ENCODE results near the gene CENPO. TPM values are rescaled to one million over a fixed set of nuclear protein-coding genes. Genes with fewer than 3 reads are reported as not detected.

Gene CENPO
- total and polyA plus RNA-seq, 4 experiments from 2014 or later, result 1.6 to 6.1 (median 3.6) TPM

DNA sequence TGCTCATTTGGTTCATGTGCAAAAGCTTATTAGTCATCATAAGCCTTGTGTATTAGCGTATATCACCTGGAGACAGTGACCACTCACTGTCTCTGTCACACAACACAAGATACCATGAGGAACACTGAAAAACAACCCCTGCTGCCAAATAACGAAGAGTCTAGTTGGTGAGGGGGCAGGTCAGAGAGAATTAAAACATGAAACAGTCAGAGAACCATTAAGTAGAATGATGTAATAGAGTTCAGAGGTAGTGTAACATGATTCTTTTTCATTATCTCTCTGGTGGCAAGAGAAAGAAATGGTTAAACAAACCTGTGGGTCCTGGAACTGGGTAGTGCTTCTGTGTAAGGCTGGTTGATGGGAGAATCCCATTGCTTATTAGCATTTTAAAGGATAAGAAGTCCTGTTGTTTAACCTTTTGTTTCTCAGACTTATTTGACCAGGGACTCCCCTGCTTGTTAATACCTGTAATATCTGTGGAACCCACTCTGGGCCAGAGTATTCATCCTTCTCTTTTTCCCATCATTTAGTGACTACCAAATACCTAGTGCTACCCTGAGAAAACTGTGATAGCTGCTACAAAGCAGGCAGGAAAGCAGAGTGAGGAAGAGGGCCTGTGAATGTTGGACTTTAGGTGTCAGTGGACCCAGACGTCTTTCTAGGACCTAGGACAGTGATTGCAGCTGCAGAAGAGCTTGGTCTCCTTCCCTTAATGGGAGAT lies 38.1 kb upstream of the CENPO start:
- Mint-ChIP-seq H3K4me3 (no peak overlapping the region), H3K4me1 (peaks cover 0 to 2% (median 0%) of the 10 kb centered on the region in 4 donors), H3K27ac (peak overlapping the region in 1 of 7 donors; percentile 13), H3K9me3 (no peaks in the 10 kb centered on the region), H3K27me3 (no peaks in the 10 kb centered on the region), H3K36me3 (peaks cover 22 to 30% of the 10 kb centered on the region in 2 donors)
- POLR2A ChIA-PET (ENCODE audit: partially characterized antibody), result no interaction called here
- DNase-seq, result no peak
- H3K4me3 ChIP-seq (ENCODE audit: low read length in 2 of 2), result no peak overlapping the region
- intact Hi-C loops (cut with micrococcal nuclease), result no loop called here
- H3K27ac ChIP-seq (ENCODE audit: low read depth, low read length), result no peak overlapping the region
- no peaks in the 10 kb centered on the region for H3K4me1 ChIP-seq (ENCODE audit: insufficient read depth, low read length)
- CTCF ChIA-PET (ENCODE audit: partially characterized antibody), result no interaction called here
- H3K27me3 ChIP-seq (ENCODE audit: insufficient read depth, low read length), result no peaks in the 10 kb centered on the region
- H3K9me3 ChIP-seq (ENCODE audit: control insufficient read depth in 1 of 2, low read length in 2 of 2), result no peaks in the 10 kb centered on the region
- H3K36me3 ChIP-seq (ENCODE audit: insufficient read depth, low read length), result peaks cover 10% of the 10 kb centered on the region

DNA sequence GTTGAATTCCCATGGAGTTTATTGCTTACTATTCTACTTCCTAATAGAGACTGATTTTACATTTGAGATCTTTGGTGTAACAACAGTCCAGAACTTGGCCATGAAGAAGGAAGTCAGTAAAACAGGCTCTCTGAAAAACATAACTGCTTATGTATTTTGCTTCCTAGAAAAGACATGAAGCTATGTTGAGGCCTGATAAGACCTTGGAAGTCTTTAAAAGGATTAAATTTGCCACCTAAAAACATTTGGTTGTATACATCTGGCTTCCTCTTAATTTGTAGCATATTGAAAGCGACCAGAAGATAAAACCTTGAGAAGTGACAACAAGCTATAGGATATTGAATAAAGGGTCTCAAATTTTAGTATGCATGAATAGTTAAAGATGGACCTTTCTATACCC lies 36.4 kb upstream of the CENPO start:
- H3K9me3 Mint-ChIP-seq, result no peaks in the 10 kb centered on the region
- Histone ChIP-seq H3K4me3 (ENCODE audit: low read length in 2 of 2) (no peak overlapping the region), H3K27ac (ENCODE audit: low read depth, low read length) (no peak overlapping the region), H3K36me3 (ENCODE audit: insufficient read depth, low read length) (peaks cover 13% of the 10 kb centered on the region), H3K4me1 (ENCODE audit: insufficient read depth, low read length) (no peaks in the 10 kb centered on the region), H3K27me3 (ENCODE audit: insufficient read depth, low read length) (no peaks in the 10 kb centered on the region), H3K9me3 (ENCODE audit: control insufficient read depth in 1 of 2, low read length in 2 of 2) (no peaks in the 10 kb centered on the region)
- ChIA-PET POLR2A (ENCODE audit: partially characterized antibody) (interaction anchor here (1.7 kb wide), 1 partner anchor 41 kb away, joined by 3 read pairs; no protein-coding TSS in a partner anchor), CTCF (ENCODE audit: partially characterized antibody) (no interaction called here)
- intact Hi-C loops (cut with micrococcal nuclease), result no loop called here
- H3K4me3 Mint-ChIP-seq, result no peak overlapping the region
- no peak for DNase-seq
- H3K4me1 Mint-ChIP-seq, result no peaks in the 10 kb centered on the region
- no peaks in the 10 kb centered on the region for H3K27me3 Mint-ChIP-seq
- no peak overlapping the region for H3K27ac Mint-ChIP-seq
- peaks cover 14 to 34% of the 10 kb centered on the region in 2 donors for H3K36me3 Mint-ChIP-seq

DNA sequence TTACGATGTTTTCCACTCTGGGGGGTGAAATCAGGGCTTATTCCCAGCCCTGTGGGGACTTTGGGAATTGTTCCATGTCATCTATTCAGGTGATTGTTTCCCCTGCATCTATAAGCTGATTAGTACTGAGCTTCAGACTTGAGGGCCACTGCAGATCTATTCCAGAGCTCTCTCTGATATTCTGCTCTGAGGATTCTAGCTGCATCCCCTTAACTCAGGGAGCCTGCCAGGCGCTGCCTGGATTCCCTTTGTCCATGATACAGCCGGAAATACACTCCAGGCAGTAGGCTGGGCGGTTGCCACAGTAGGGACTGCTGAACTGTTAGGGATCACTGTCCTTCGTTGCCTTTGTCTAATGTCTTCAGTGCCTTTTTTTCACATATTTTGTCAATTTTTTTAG lies 31.4 kb upstream of the CENPO start:
- H3K36me3 ChIP-seq (ENCODE audit: insufficient read depth, low read length), result peaks cover 19% of the 10 kb centered on the region
- Mint-ChIP-seq H3K4me3 (no peak overlapping the region), H3K4me1 (peaks cover 0 to 4% (median 0%) of the 10 kb centered on the region in 4 donors), H3K27ac (no peak overlapping the region), H3K9me3 (no peaks in the 10 kb centered on the region), H3K27me3 (no peaks in the 10 kb centered on the region), H3K36me3 (peaks cover 32 to 60% of the 10 kb centered on the region in 2 donors)
- no peaks in the 10 kb centered on the region for H3K9me3 ChIP-seq (ENCODE audit: control insufficient read depth in 1 of 2, low read length in 2 of 2)
- no peak for DNase-seq
- H3K27me3 ChIP-seq (ENCODE audit: insufficient read depth, low read length), result no peaks in the 10 kb centered on the region
- ChIA-PET CTCF (ENCODE audit: partially characterized antibody) (no interaction called here), POLR2A (ENCODE audit: partially characterized antibody) (no interaction called here)
- intact Hi-C loops (cut with micrococcal nuclease), result no loop called here
- H3K27ac ChIP-seq (ENCODE audit: low read depth, low read length), result no peak overlapping the region
- H3K4me1 ChIP-seq (ENCODE audit: insufficient read depth, low read length), result no peaks in the 10 kb centered on the region
- H3K4me3 ChIP-seq (ENCODE audit: low read length in 2 of 2), result no peak overlapping the region

GRCh38 chr2:24762518-24762917 lies 30.7 kb upstream of the CENPO start:
- intact Hi-C loops (cut with micrococcal nuclease), result no loop called here
- POLR2A ChIA-PET (ENCODE audit: partially characterized antibody), result interaction anchor here (0.6 kb wide), 1 partner anchor 171 kb away, joined by 3 read pairs; no protein-coding TSS in a partner anchor
- H3K36me3 ChIP-seq (ENCODE audit: insufficient read depth, low read length), result peaks cover 23% of the 10 kb centered on the region
- Mint-ChIP-seq H3K27ac (no peak overlapping the region), H3K4me1 (peaks cover 0 to 4% (median 0%) of the 10 kb centered on the region in 4 donors), H3K36me3 (peaks cover 35 to 58% of the 10 kb centered on the region in 2 donors), H3K4me3 (no peak overlapping the region), H3K27me3 (no peaks in the 10 kb centered on the region), H3K9me3 (no peaks in the 10 kb centered on the region)
- DNase-seq, result no peak
- H3K4me1 ChIP-seq (ENCODE audit: insufficient read depth, low read length), result no peaks in the 10 kb centered on the region
- no peaks in the 10 kb centered on the region for H3K9me3 ChIP-seq (ENCODE audit: control insufficient read depth in 1 of 2, low read length in 2 of 2)
- no peak overlapping the region for H3K4me3 ChIP-seq (ENCODE audit: low read length in 2 of 2)
- H3K27ac ChIP-seq (ENCODE audit: low read depth, low read length), result no peak overlapping the region
- CTCF ChIA-PET (ENCODE audit: partially characterized antibody), result no interaction called here
- no peaks in the 10 kb centered on the region for H3K27me3 ChIP-seq (ENCODE audit: insufficient read depth, low read length)

GRCh38 chr2:24763843-24764242 lies 29.4 kb upstream of the CENPO start:
- H3K36me3 ChIP-seq (ENCODE audit: insufficient read depth, low read length), result peaks cover 23% of the 10 kb centered on the region
- Mint-ChIP-seq H3K4me1 (peaks cover 0 to 4% (median 0%) of the 10 kb centered on the region in 4 donors), H3K36me3 (peaks cover 35 to 62% of the 10 kb centered on the region in 2 donors), H3K27me3 (no peaks in the 10 kb centered on the region), H3K27ac (peak overlapping the region in 1 of 7 donors; percentile 62), H3K4me3 (no peak overlapping the region), H3K9me3 (no peaks in the 10 kb centered on the region)
- intact Hi-C loops (cut with micrococcal nuclease), result no loop called here
- no peak for DNase-seq
- CTCF ChIA-PET (ENCODE audit: partially characterized antibody), result no interaction called here
- POLR2A ChIA-PET (ENCODE audit: partially characterized antibody), result no interaction called here
- no peaks in the 10 kb centered on the region for H3K27me3 ChIP-seq (ENCODE audit: insufficient read depth, low read length)
- H3K4me1 ChIP-seq (ENCODE audit: insufficient read depth, low read length), result no peaks in the 10 kb centered on the region
- no peaks in the 10 kb centered on the region for H3K9me3 ChIP-seq (ENCODE audit: control insufficient read depth in 1 of 2, low read length in 2 of 2)
- H3K4me3 ChIP-seq (ENCODE audit: low read length in 2 of 2), result no peak overlapping the region
- no peak overlapping the region for H3K27ac ChIP-seq (ENCODE audit: low read depth, low read length)

DNA sequence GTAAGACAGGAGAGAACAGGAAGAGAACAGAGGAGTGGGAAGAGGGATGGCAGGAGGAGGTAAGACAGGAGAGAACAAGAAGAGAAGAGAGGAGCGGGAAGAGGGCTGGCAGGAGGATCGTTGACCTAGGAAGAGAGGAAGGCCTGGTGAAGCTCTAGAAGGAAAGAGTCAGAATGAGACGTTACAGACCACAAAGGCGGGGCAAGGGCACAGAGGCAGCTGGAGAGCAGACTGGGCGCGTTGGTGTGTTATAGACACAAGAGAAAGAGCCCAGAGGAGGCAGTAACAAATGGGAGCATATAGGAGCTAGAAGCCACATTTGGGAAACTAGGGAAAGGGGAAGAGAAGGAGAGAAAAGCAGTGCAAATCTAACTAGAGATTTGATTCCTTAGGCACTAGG lies 26.6 kb upstream of the CENPO start:
- Histone ChIP-seq H3K36me3 (ENCODE audit: insufficient read depth, low read length) (peaks cover 22% of the 10 kb centered on the region), H3K27ac (ENCODE audit: low read depth, low read length) (no peak overlapping the region), H3K27me3 (ENCODE audit: insufficient read depth, low read length) (no peaks in the 10 kb centered on the region), H3K4me3 (ENCODE audit: low read length in 2 of 2) (no peak overlapping the region), H3K9me3 (ENCODE audit: control insufficient read depth in 1 of 2, low read length in 2 of 2) (no peaks in the 10 kb centered on the region), H3K4me1 (ENCODE audit: insufficient read depth, low read length) (no peaks in the 10 kb centered on the region)
- no peaks in the 10 kb centered on the region for H3K9me3 Mint-ChIP-seq
- H3K4me3 Mint-ChIP-seq, result no peak overlapping the region
- peak overlapping the region in 5 of 7 donors; percentile 6 to 74 (median 33) for H3K27ac Mint-ChIP-seq
- CTCF ChIA-PET (ENCODE audit: partially characterized antibody), result no interaction called here
- H3K4me1 Mint-ChIP-seq, result peaks cover 0 to 4% (median 0%) of the 10 kb centered on the region in 4 donors
- DNase-seq, result no peak
- peaks cover 45 to 57% of the 10 kb centered on the region in 2 donors for H3K36me3 Mint-ChIP-seq
- POLR2A ChIA-PET (ENCODE audit: partially characterized antibody), result no interaction called here
- intact Hi-C loops (cut with micrococcal nuclease), result no loop called here
- H3K27me3 Mint-ChIP-seq, result no peaks in the 10 kb centered on the region

DNA sequence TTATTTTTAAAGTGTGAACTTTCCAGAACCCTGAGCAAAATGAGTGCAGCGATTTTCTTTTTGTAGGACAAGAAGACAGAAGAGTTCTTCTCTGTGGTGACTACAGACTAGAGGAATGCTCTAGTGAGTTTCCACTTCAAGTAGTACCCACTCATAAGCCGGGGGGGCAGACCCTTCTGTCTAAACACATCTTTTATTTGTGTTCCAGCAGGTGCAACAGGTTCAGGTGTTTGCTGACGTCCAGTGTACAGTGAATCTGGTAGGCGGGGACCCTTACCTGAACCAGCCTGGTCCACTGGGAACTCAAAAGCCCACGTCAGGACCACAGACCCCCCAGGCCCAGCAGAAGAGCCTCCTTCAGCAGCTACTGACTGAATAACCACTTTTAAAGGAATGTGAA lies 25.2 kb upstream of the CENPO start:
- Histone ChIP-seq H3K9me3 (ENCODE audit: control insufficient read depth in 1 of 2, low read length in 2 of 2) (no peaks in the 10 kb centered on the region), H3K27ac (ENCODE audit: low read depth, low read length) (no peak overlapping the region), H3K27me3 (ENCODE audit: insufficient read depth, low read length) (no peaks in the 10 kb centered on the region), H3K36me3 (ENCODE audit: insufficient read depth, low read length) (peaks cover 10% of the 10 kb centered on the region), H3K4me3 (ENCODE audit: low read length in 2 of 2) (no peak overlapping the region), H3K4me1 (ENCODE audit: insufficient read depth, low read length) (no peaks in the 10 kb centered on the region)
- CTCF ChIA-PET (ENCODE audit: partially characterized antibody), result no interaction called here
- H3K27ac Mint-ChIP-seq, result no peak overlapping the region
- H3K4me1 Mint-ChIP-seq, result peaks cover 0 to 4% (median 0%) of the 10 kb centered on the region in 4 donors
- H3K27me3 Mint-ChIP-seq, result no peaks in the 10 kb centered on the region
- POLR2A ChIA-PET (ENCODE audit: partially characterized antibody), result no interaction called here
- intact Hi-C loops (cut with micrococcal nuclease), result no loop called here
- H3K4me3 Mint-ChIP-seq, result no peak overlapping the region
- H3K9me3 Mint-ChIP-seq, result no peaks in the 10 kb centered on the region
- peaks cover 38 to 45% of the 10 kb centered on the region in 2 donors for H3K36me3 Mint-ChIP-seq
- no peak for DNase-seq
